ENCODE data around the gene TEAD2.
"Not testable (repeated sequence)": the region's sequence is repeated elsewhere in the genome, so short reads cannot be mapped to it uniquely, and the experiment has no call there.

TEAD2 gene

DNA sequence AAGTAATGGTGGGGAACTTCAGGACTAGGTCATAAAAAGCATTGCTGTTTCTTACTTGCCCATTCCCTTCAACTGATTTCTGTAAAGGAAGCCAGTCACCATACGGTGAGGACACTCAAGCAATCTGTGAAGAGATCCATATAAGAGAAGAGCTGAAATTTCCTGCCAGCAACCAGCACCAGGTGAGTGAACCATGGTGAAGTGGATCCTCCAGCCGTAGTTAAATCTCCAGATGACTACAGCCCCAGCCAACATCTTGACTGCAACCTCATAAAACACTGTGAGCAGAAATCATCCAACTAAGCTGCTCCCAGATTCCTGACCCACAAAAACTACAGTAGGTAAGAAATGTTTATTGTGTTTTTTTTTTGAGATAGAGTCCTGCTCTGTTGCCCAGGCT, 33.5 kb downstream of the TEAD2 start:
- DNase-seq: no peak

DNA sequence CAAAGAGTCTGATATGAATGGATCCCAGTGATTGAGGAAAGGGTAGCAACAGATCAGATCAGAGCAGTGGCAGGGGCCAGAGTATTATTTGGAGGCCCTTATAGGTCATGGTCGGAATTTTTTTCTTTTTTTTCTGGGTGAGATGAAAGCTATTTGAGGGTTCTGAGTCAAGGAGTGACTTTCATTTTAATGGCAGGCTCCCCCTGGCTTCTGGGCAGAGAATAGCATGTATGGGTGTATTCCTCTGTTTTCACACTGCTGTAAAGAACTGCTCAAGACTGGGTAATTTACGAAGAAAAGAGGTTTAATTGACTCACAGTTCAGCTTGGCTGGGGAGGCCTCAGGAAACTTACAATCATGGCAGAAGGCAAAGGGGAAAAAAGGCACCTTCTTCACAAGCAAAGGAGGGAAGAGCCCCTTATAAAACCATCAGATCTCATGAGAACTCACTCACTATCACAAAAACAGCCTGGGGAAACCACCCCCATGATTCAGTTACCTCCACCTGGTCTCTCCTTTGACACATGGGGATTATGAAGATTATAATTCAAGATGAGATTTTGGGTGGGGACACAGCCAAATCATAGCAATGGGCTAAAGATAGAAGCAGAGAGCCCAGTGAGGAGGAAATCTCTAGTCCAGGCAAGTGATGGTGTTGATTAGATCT, 34.2 kb downstream of the TEAD2 start:
- no peak for DNase-seq

DNA sequence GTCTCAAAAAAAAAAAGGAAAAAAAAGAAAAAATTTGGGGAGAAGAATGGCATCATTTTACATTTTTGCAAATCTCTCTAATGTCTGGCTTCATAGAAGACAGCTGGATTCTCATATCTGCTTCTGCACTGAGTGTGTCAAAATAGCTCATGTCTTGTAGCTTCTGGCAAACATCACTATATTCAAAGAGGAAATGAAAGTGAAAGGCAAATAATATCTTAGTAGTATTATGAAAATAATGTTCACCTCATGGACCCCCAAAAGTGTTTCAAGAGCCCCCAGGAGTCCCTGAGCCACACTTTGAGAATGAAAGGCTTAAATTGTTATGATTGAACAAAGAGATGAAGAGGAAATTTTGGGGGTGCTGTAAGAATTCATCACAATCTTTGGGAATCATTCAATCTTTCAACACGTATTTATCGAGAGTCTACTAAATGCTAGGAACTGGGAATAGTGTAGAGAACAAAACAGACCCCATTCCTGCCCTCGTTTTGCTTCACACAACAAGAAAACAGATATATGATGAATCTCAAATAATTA, 36.0 kb downstream of the TEAD2 start:
- no peak for DNase-seq

DNA sequence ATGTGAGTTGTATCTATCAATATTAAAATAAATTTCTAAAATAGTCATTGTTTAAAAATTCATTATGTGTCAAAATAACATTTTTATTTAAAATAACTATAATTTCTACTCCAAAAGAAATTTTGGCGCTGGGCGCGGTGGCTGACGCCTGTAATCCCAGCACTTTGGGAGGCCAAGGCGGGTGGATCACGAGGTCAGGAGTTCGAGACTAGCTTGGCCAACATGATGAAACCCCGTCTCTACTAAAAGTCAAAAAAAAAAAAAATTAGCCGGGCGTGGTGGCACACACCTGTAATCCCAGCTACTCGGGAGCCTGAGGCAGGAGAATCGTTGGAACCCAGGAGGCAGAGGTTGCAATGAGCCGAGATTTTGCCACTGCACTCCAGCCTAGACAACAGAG, 36.5 kb downstream of the TEAD2 start:
- not testable (repeated sequence) for DNase-seq

DNA sequence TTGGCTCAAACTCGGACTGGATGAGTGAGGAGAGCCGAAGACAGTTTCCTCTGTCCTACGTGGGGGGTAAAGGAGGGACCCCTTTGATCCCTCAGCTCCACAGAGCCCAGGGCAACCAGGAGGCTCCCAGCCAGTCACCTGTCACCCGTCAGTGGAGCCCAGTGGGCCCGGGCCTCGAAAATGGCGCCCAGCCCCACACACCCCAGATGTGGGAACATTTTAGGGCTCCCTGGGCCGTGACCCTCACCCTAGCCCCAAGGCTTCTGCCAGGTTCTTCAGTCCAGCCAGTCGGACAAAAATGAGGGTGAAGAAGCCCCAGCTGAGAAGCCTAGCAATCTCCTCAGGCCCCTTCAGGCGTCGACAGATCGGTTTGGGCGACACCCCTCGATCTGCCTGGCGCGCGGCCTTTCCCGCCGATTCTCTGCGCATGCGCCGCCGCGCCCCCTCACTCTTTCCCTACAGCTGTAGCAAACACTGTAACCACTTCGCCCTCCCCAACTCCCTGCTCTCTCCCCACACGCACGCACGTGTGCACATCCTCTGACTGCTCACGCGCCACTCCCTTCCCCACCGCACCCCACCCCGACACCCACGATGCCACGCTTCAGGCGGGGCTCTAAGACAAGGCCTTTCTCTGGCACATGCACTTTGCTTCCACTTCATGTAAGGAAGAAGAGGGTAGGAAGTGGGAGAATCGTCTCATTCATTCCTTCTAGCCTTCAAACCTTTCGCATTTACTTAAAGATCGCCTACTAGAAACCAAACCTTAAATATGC, 37.2 kb downstream of the TEAD2 start, which contains the start of gene SLC6A16:
Gene SLC6A16, minus strand, starts transcription at position 391 of the 776 bp plus-strand sequence. CDS start 13,844 bp downstream, outside the sequence.
- DNase-seq: no peak

DNA sequence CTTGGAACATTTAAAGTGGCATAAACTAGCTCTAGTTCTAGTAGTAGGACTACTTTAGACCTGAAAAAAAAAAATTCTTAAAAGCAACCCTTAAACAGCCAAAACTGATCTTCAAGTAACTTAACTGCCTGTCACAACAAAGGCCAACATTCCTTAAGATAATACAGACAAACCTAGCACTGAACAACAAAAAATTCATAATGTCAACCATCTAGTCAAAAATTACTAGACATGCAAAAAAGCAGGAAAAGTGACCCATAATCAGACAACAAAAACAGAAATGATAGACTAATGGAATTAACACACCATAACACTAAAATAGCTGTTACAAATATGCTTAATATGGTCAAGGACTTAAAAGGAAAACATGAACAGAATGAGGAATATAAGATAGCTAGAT, 43.9 kb downstream of the TEAD2 start:
- no peak for DNase-seq

DNA sequence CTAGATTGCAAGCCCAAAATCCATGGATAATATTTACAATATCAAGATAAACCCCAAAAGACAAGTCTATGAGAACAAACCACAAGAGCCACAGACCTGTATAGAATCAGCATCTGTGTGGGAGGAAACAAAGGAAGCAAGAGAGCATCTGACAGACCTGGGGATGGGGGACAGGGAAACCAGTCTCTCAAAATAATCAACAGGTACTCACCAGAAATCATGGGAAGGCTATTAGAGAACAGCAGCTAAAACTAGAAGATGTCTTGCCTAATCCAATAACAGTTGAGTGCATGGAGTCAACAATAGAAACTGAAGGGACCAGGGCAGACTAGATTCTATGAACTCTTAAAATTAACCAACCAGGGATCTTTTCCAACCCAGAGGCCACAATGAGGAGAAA, 45.9 kb downstream of the TEAD2 start:
- DNase-seq: no peak

DNA sequence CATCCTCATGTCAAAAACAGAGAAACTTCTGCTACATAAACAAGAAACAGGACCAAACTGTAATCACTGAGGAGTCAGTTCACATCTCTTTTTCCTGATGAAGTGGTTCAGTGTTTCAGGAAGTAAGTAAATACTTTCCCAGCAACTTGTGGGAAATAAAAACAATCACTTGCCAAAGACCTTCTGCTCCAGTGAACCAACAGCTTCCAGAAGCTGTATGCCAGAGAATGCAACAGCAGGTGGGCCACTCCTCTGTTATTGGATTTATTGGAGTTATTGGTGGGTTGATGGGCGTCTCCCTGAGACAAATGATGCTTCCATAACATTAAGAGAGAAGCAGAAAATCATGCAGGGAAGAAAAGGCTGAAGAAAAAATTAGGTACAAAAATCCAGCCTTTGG, 47.1 kb downstream of the TEAD2 start:
- no peak for DNase-seq

DNA sequence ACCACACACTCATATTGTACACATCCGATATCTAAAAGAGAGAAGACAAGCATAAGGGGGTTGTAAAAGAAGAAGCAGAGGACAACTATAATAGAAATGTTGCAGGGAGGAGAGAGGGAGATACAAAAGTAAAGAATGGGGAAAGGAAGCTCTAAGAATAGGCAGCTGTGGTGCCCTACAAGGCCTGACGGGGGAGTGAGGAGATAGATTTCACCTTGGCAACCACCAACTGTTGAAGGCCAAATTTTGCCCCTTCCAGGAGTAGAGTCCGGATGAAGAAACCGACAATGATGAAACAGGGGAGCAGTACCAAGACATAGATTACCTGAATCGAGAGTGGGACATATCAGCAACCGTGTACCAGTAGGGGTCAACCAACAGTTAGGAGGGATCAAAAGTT, 53.1 kb downstream of the TEAD2 start:
- DNase-seq: no peak

DNA sequence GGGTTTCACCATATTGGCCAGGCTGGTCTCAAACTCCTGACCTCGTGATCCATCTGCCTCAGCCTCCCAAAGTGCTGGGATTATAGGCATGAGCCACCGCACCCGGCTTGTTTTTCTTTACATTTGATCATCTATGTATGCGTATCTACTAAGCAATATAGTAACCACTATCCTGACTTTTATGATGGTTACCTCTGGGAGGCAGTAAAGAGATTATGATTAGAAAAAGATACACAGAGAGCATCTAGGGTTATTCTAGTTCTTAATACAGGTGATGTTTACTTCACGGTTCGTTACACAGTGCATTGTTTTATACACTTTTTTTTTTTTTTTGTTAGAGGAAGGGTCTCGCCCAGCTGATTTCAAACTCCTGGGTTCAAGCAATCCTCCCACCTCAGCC, 55.5 kb downstream of the TEAD2 start:
- not testable (repeated sequence) for DNase-seq

DNA sequence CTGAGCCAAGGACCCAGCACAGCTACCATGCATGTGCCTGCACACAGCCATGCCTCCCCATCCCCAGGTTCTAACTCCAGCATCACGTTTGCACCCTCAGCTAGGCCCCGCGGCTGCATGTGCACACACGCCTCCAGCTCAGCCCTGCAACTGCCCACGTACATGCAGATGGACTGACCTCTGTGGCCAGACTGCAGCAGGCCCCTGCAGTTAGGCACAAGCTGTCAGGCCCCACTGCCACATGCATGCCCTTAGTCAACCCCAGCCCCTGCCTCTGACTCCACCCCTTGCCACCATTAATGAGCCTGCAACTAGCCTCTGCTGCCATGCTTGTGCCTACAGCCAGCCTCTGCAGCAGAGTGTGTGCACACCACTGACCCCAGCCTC, 60.4 kb downstream of the TEAD2 start:
- no peak for DNase-seq

DNA sequence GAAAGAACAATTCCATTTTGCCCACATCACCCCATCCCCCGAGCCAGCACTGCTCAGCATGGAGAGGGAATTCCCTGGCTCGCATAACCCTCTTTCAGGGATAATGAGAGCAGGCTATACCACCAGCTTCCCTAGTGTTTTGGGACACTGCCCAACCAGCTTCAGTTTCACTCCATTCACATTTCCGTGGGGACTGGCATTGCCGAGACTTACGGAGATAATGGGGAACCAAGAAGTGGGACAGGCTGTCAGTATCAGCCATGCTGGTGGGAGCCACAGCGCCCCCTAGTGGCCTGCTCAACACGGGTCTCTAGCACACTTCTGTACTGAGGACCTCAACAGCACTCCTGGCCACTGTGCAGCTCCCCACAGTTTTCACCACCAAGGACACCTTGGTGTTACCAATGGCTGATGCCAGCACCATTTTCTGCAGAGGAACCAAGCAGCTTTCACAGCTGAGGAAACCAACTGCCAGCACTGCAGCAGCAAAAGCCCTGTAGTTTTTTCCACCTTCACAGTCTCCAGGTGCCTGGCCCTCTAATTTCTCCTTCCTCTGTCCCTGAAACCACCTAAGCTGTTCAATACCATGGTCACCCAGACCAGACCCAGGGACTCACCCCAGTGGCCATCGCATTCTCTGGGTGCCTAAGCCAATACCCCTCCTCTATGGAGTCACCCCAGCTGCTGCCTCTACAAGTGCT, 60.9 kb downstream of the TEAD2 start:
- no peak for DNase-seq

DNA sequence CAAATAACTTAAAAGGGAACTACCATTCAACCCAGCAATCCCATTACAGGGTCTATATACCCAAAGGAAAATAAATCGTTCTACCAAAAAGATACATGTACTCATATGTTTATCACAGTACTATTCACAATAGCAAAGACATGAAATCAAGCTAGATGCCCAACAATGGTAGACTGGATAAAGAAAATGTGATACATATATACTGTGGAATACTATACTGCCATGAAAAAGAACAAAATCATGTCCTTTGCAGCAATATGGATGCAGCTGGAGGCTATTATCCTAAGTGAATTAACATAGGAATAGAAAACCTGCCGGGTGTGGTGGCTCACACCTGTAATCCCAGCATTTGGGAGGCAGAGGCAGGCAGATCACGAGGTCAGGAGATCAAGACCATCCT, 63.6 kb downstream of the TEAD2 start:
- DNase-seq: not testable (repeated sequence)

DNA sequence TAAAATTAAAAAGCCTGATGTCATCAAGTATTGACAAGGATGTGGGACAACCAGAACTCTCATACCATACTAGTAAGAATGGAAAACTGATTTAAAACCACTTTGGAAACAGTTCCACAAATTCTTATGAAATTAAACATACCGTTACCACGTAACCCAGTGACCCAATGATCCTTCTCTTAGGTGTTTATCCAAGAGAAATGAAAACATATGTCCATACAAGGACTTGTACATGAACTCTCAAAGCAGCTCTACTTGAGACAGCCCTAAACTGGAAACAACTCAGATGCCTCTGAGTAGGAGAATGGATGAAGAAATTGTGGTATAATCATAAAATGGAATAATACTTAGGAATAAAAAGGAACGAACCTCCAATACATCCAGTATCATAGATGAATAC, 64.8 kb downstream of the TEAD2 start:
- no peak for DNase-seq

DNA sequence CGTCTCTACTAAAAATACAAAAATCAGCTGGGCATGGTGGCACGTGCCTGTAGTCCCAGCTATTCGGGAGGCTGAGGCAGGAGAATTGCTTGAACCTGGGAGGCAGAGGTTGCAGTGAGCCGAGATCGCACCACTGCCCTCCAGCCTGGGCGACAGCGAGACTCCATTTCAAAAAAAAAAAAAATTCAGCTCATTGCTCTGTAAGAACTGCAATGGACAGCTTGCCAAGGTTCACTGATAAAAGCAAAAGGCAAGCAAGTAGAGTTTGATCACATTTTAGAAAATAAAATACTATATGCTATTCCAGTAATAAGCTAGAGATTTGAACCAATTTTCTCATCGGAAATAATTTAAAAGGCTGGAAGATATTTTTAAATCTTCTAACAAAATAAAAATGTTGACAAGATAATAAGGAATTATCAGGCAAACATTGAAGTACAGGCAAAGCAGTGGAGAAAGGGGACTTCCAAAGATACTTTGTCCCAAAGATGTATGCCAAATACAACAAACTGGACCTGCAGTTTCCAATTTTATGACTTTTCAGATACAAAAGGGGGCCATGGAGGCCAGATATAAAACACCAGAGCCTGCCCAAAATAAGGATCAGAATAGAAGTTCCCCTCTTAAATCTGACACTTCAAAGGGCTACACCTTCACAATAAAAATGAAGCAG, 66.9 kb downstream of the TEAD2 start:
- DNase-seq: no peak

DNA sequence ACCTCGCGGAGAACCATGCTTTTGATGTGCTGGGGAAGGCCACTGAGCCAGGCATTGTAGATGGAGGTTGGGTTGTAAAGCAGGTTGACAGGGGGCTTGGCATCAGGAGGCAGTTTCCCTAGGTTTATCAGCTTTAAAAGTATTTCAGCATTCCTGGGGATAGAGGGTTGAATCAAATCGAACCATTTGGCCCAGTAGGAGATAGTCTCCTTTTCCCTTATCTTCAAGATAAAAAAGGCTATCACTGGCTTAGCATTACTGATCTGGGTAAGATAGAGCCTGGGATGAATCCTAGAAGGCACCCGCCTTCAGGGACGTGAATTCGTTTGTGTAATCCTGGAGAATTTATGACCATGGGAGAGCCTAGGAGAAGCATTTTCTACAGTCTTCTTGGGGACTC, 67.8 kb downstream of the TEAD2 start:
- no peak for DNase-seq

All from SIG-M5 (cell line).